Measurements from ENCODE around the gene MYO15B. TPM values are rescaled to one million over a fixed set of nuclear protein-coding genes. Genes with fewer than 3 reads are reported as not detected.

The MYO15B gene
- total RNA-seq, 1 donor from 2014 or later: 43.8 TPM

GRCh38 chr17:75549246-75550138, 38.1 kb upstream of the MYO15B start:
- Histone ChIP-seq H3K27ac (ENCODE audit: low read depth, low read length) (peak overlapping the region; percentile 4), H3K4me1 (ENCODE audit: control insufficient read depth in 3 of 3, insufficient read depth in 3 of 3, low read length in 3 of 3) (peaks cover 0 to 9% (median 6%) of the 10 kb centered on the region in 3 donors), H3K27me3 (ENCODE audit: control insufficient read depth in 3 of 3, insufficient read depth in 3 of 3, low read length in 3 of 3) (no peaks in the 10 kb centered on the region), H3K36me3 (ENCODE audit: control insufficient read depth in 3 of 3, insufficient read depth in 3 of 3, low read length in 3 of 3) (no peaks in the 10 kb centered on the region), H3K9ac (ENCODE audit: low read depth in 1 of 3, low read length in 3 of 3) (peak overlapping the region in 2 of 3 donors; percentile 0 to 64), H3K9me3 (ENCODE audit: control insufficient read depth in 3 of 3, low read length in 3 of 3) (no peaks in the 10 kb centered on the region), H3K4me3 (ENCODE audit: low read length in 3 of 3) (peak overlapping the region in 1 of 3 donors; percentile 23)

- Histone ChIP-seq H3K36me3 (ENCODE audit: control insufficient read depth in 3 of 3, insufficient read depth in 3 of 3, low read length in 3 of 3) (no peaks in the 10 kb centered on the region), H3K4me1 (ENCODE audit: control insufficient read depth in 3 of 3, insufficient read depth in 3 of 3, low read length in 3 of 3) (peaks cover 0 to 9% (median 6%) of the 10 kb centered on the region in 3 donors), H3K27ac (ENCODE audit: low read depth, low read length) (no peak overlapping the region), H3K27me3 (ENCODE audit: control insufficient read depth in 3 of 3, insufficient read depth in 3 of 3, low read length in 3 of 3) (no peaks in the 10 kb centered on the region), H3K4me3 (ENCODE audit: low read length in 3 of 3) (no peak overlapping the region), H3K9me3 (ENCODE audit: control insufficient read depth in 3 of 3, low read length in 3 of 3) (no peaks in the 10 kb centered on the region), H3K9ac (ENCODE audit: low read depth in 1 of 3, low read length in 3 of 3) (no peak overlapping the region)
Measured at GRCh38 chr17:75550139-75550465, 37.5 kb upstream of the MYO15B start.

DNA sequence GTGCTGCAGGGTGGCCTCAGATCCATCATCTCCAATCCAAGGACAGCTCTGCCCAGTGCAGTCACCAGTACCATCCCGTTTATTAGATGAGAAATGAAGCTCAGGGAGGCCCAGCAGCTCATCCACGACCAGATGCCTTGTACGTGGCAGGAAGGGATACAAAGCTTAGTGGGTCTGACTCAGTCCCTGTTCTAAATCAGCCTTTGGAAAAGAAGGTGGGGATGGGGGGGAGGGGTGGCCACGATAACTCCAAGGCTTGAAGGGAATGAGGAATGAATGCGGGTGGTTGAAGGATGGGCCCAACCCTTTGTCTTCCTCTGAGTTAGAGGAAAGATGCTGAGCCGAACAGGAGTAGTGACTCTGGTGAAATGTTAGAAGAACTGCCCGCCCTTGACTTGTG, 36.3 kb upstream of the MYO15B start:
- Histone ChIP-seq H3K27ac (ENCODE audit: low read depth, low read length) (no peak overlapping the region), H3K4me3 (ENCODE audit: low read length in 3 of 3) (no peak overlapping the region), H3K9me3 (ENCODE audit: control insufficient read depth in 3 of 3, low read length in 3 of 3) (no peaks in the 10 kb centered on the region), H3K9ac (ENCODE audit: low read depth in 1 of 3, low read length in 3 of 3) (no peak overlapping the region), H3K27me3 (ENCODE audit: control insufficient read depth in 3 of 3, insufficient read depth in 3 of 3, low read length in 3 of 3) (no peaks in the 10 kb centered on the region), H3K4me1 (ENCODE audit: control insufficient read depth in 3 of 3, insufficient read depth in 3 of 3, low read length in 3 of 3) (peaks cover 0 to 9% (median 6%) of the 10 kb centered on the region in 3 donors), H3K36me3 (ENCODE audit: control insufficient read depth in 3 of 3, insufficient read depth in 3 of 3, low read length in 3 of 3) (no peaks in the 10 kb centered on the region)

GRCh38 chr17:75552425-75553294, 34.9 kb upstream of the MYO15B start:
- peaks cover 0 to 15% (median 12%) of the 10 kb centered on the region in 3 donors for H3K4me1 ChIP-seq (ENCODE audit: control insufficient read depth in 3 of 3, insufficient read depth in 3 of 3, low read length in 3 of 3)
- peak overlapping the region in 1 of 3 donors; percentile 45 for H3K9ac ChIP-seq (ENCODE audit: low read depth in 1 of 3, low read length in 3 of 3)
- H3K9me3 ChIP-seq (ENCODE audit: control insufficient read depth in 3 of 3, low read length in 3 of 3): no peaks in the 10 kb centered on the region
- no peaks in the 10 kb centered on the region for H3K27me3 ChIP-seq (ENCODE audit: control insufficient read depth in 3 of 3, insufficient read depth in 3 of 3, low read length in 3 of 3)
- H3K36me3 ChIP-seq (ENCODE audit: control insufficient read depth in 3 of 3, insufficient read depth in 3 of 3, low read length in 3 of 3): no peaks in the 10 kb centered on the region
- no peak overlapping the region for H3K27ac ChIP-seq (ENCODE audit: low read depth, low read length)
- no peak overlapping the region for H3K4me3 ChIP-seq (ENCODE audit: low read length in 3 of 3)

- Histone ChIP-seq H3K9me3 (ENCODE audit: control insufficient read depth in 3 of 3, low read length in 3 of 3) (no peaks in the 10 kb centered on the region), H3K27me3 (ENCODE audit: control insufficient read depth in 3 of 3, insufficient read depth in 3 of 3, low read length in 3 of 3) (no peaks in the 10 kb centered on the region), H3K4me1 (ENCODE audit: control insufficient read depth in 3 of 3, insufficient read depth in 3 of 3, low read length in 3 of 3) (peaks cover 0 to 19% (median 13%) of the 10 kb centered on the region in 3 donors), H3K36me3 (ENCODE audit: control insufficient read depth in 3 of 3, insufficient read depth in 3 of 3, low read length in 3 of 3) (no peaks in the 10 kb centered on the region), H3K9ac (ENCODE audit: low read depth in 1 of 3, low read length in 3 of 3) (no peak overlapping the region), H3K27ac (ENCODE audit: low read depth, low read length) (no peak overlapping the region), H3K4me3 (ENCODE audit: low read length in 3 of 3) (no peak overlapping the region)
Measured at GRCh38 chr17:75553295-75554110, 34.1 kb upstream of the MYO15B start.

DNA sequence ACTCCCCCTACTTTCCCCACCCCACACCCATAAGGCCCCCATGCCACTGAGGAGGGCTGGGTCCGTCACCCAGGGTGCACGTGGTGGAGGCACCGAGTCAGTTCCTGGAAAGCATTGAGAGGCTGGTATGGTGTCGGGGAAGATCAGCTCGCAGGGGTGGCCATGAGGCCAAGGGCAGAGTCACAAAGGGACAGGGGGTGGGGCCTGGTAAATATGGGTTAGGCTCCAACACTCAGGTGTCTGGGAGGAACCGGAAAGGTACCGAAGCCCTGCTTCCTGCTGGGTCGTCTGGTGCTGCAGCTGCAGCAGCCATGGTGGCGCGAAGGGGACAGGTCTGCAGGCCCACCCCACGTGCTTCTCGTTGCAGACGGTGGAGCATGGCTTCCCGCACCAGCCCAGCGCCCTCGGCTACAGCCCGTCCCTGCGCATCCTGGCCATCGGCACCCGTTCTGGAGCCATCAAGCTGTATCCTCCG, 31.9 kb upstream of the MYO15B start:
- Histone ChIP-seq H3K4me3 (ENCODE audit: low read length in 3 of 3) (no peak overlapping the region), H3K9me3 (ENCODE audit: control insufficient read depth in 3 of 3, low read length in 3 of 3) (no peaks in the 10 kb centered on the region), H3K27me3 (ENCODE audit: control insufficient read depth in 3 of 3, insufficient read depth in 3 of 3, low read length in 3 of 3) (no peaks in the 10 kb centered on the region), H3K4me1 (ENCODE audit: control insufficient read depth in 3 of 3, insufficient read depth in 3 of 3, low read length in 3 of 3) (peaks cover 0 to 10% (median 7%) of the 10 kb centered on the region in 3 donors), H3K9ac (ENCODE audit: low read depth in 1 of 3, low read length in 3 of 3) (no peak overlapping the region), H3K27ac (ENCODE audit: low read depth, low read length) (no peak overlapping the region), H3K36me3 (ENCODE audit: control insufficient read depth in 3 of 3, insufficient read depth in 3 of 3, low read length in 3 of 3) (peaks cover 0 to 3% (median 0%) of the 10 kb centered on the region in 3 donors)

GRCh38 chr17:75557075-75557851, 30.3 kb upstream of the MYO15B start:
- Histone ChIP-seq H3K36me3 (ENCODE audit: control insufficient read depth in 3 of 3, insufficient read depth in 3 of 3, low read length in 3 of 3) (peaks cover 0 to 3% (median 0%) of the 10 kb centered on the region in 3 donors), H3K27ac (ENCODE audit: low read depth, low read length) (no peak overlapping the region), H3K4me1 (ENCODE audit: control insufficient read depth in 3 of 3, insufficient read depth in 3 of 3, low read length in 3 of 3) (peaks cover 0 to 10% (median 7%) of the 10 kb centered on the region in 3 donors), H3K4me3 (ENCODE audit: low read length in 3 of 3) (no peak overlapping the region), H3K9ac (ENCODE audit: low read depth in 1 of 3, low read length in 3 of 3) (no peak overlapping the region), H3K27me3 (ENCODE audit: control insufficient read depth in 3 of 3, insufficient read depth in 3 of 3, low read length in 3 of 3) (no peaks in the 10 kb centered on the region), H3K9me3 (ENCODE audit: control insufficient read depth in 3 of 3, low read length in 3 of 3) (no peaks in the 10 kb centered on the region)

DNA sequence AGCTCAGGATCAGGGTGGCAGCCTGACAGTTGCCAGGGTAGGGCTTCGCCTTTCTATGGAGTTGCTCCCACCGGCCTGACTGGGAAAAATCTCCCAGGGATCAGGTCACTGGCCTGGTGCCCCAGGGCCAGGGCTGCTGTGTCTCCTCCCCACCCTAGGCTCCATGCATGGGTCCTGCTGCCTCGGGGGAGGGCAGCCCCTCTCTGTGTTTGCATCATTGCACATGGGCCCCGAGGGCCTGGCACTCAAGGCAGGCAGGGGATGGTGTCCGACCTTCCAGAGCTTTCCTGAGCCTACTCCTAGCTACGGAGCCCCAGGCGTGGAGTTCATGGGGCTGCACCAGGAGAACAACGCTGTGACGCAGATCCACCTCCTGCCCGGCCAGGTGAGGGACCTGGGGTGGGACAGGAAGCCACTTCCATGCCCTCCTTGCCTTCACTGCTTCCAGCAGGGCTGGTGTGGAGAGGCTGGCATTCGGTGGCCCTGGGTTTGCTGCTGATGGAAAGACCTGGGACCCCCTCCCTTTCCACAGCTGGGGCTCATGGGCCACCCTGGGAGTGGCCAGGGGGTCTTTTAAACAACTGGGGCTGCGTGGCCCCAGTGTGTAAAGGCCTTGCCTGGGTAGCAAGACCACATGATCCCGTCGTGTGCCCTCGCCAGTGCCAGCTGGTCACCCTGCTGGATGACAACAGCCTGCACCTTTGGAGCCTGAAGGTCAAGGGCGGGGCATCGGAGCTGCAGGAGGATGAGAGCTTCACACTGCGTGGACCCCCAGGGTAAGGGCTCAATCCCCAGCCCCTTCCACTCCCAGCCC, 29.5 kb upstream of the MYO15B start:
- Histone ChIP-seq H3K36me3 (ENCODE audit: control insufficient read depth in 3 of 3, insufficient read depth in 3 of 3, low read length in 3 of 3) (peaks cover 0 to 3% (median 0%) of the 10 kb centered on the region in 3 donors), H3K9me3 (ENCODE audit: control insufficient read depth in 3 of 3, low read length in 3 of 3) (no peaks in the 10 kb centered on the region), H3K9ac (ENCODE audit: low read depth in 1 of 3, low read length in 3 of 3) (no peak overlapping the region), H3K27ac (ENCODE audit: low read depth, low read length) (no peak overlapping the region), H3K4me3 (ENCODE audit: low read length in 3 of 3) (no peak overlapping the region), H3K4me1 (ENCODE audit: control insufficient read depth in 3 of 3, insufficient read depth in 3 of 3, low read length in 3 of 3) (peaks cover 0 to 10% (median 7%) of the 10 kb centered on the region in 3 donors), H3K27me3 (ENCODE audit: control insufficient read depth in 3 of 3, insufficient read depth in 3 of 3, low read length in 3 of 3) (no peaks in the 10 kb centered on the region)
